ENCODE measurements around the gene ALCAM.

DNA sequence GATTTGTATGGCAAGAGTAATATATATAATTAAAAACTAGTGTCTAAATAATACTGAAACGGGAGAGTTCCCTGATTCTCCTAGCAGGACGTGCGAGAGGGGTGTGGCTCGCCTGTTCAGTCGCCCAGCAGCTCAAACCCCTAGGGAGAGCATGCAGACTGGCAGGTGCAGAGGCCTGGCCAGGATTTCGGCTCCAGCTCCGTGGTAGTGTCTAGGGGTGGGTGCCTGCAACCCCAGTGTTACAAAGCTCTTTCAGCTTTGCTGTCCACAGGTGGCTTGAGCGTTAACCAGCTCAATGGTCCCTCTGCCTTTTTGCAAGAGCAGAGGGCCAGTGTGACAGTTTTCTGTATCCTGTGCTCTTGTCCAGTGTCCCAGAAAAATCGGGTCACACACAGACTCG lies 226.6 kb downstream of the ALCAM start:
- TF ChIP-seq ZNF274 (IDR thresholded peaks at IDR 0.05; ENCODE audit: low read depth, low read length) (no peak), YY1 (IDR thresholded peaks at IDR 0.05; ENCODE audit: insufficient read depth, insufficient read length) (no peak), SUZ12 (IDR thresholded peaks at IDR 0.05; ENCODE audit: extremely low read depth, insufficient read depth, insufficient read length) (no peak)

Measured in NT2/D1 (cell line).